Natural killer cell treated with Interleukin-12 subunit alpha and Interleukin-12 subunit beta and Interleukin-15 and Interleukin-18, amount 100 ng/mL, for 72 hours (primary cell): Measurements from ENCODE around the gene PDE11A. TPM values are rescaled to one million over a fixed set of nuclear protein-coding genes. Genes with fewer than 3 reads are reported as not detected.

Experiments
- ATAC-seq, 2 donors: fragments of 150-1000 bp; cut with Tn5 transposase in 1 of 2; sonication (Bioruptor Pico), chemical (Tn5 transposase) in 1 of 2; 2 replicates each; pipeline ENCODE4 v1.10.0; 2021
- DNase-seq: peaks from one replicate; pipeline ENCODE4 v3.0.0; 2022; ENCODE audit warnings: low spot score
- H3K27ac Mint-ChIP-seq, 2 donors: 1 replicate in 1 of 2; 2 replicates in 1 of 2; pipeline ENCODE4 v1.8.0; 2022; ENCODE audit warnings: mixed read lengths in 2 of 2, mild to moderate bottlenecking in 1 of 2, moderate library complexity in 1 of 2
- H3K27me3 Mint-ChIP-seq, 2 donors: 1 replicate in 1 of 2; 2 replicates in 1 of 2; pipeline ENCODE4 v1.8.0; 2022; ENCODE audit warnings: mixed read lengths in 2 of 2
- H3K36me3 Mint-ChIP-seq: one replicate; pipeline ENCODE4 v1.8.0; 2022; ENCODE audit warnings: mixed read lengths
- H3K4me1 Mint-ChIP-seq, 2 donors: 1 replicate in 1 of 2; 2 replicates in 1 of 2; pipeline ENCODE4 v1.8.0; 2022; ENCODE audit warnings: low read depth in 2 of 2, mixed read lengths in 2 of 2, mild to moderate bottlenecking in 1 of 2
- H3K4me3 Mint-ChIP-seq: one replicate; pipeline ENCODE4 v1.8.0; 2022; ENCODE audit warnings: mixed read lengths
- H3K9me3 Mint-ChIP-seq: 2 replicates; pipeline ENCODE4 v1.8.0; 2022; ENCODE audit warnings: mixed read lengths
- total RNA-seq, 2 donors: library from RNA; stranded (reverse); gene quantifications; one replicate each; pipeline ENCODE4 v1.2.3, GENCODE V29; 2022

PDE11A gene
- total RNA-seq, 2 donors from 2014 or later: not detected

DNA sequence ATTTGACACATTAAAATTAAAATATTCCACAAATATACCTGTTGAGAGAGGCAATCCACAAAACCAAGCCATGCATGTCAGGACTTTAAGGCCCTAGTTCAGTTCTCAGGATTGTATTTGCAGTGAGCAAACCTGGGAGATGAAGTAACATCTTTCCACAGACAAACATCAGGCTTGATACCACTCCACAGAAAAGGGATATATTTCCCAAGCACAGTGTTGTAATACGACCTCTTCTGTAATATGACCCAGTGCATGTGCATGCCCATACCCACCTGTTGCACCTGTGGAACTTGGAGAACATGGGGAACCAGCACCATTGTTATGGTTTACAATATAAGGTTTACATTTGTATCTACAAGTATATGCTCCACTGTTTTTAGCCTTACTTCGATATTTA is 184.0 kb downstream of the PDE11A start:
- Mint-ChIP-seq H3K4me3 (no peak overlapping the region), H3K36me3 (no peaks in the 10 kb centered on the region), H3K27ac (no peak overlapping the region), H3K9me3 (no peaks in the 10 kb centered on the region), H3K27me3 (peaks cover 21 to 23% of the 10 kb centered on the region in 2 donors), H3K4me1 (no peaks in the 10 kb centered on the region)
- ATAC-seq (no peak), DNase-seq (no peak)

DNA sequence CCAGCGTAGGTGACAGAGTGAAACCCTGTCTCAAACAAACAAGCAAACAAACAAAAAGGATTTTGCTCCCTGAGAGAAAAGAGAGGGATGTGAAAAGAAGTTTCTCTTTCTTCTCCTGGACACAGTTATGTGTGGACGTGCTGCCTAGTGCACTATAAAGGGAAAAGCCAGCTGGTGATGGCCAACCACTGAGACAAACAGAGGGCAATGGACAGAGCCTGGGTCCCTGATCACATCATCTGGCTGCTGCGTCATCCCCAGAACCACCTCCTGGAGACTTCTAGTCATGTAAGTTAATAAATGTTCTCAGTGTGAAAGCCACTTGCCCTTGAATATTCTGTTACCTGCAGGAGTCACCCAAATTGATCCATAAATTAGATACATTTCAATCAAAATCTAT is 184.9 kb downstream of the PDE11A start:
- Mint-ChIP-seq H3K27me3 (peaks cover 16 to 23% of the 10 kb centered on the region in 2 donors), H3K4me3 (no peak overlapping the region), H3K27ac (no peak overlapping the region), H3K4me1 (no peaks in the 10 kb centered on the region), H3K36me3 (no peaks in the 10 kb centered on the region), H3K9me3 (no peaks in the 10 kb centered on the region)
- ATAC-seq (no peak), DNase-seq (no peak)

DNA sequence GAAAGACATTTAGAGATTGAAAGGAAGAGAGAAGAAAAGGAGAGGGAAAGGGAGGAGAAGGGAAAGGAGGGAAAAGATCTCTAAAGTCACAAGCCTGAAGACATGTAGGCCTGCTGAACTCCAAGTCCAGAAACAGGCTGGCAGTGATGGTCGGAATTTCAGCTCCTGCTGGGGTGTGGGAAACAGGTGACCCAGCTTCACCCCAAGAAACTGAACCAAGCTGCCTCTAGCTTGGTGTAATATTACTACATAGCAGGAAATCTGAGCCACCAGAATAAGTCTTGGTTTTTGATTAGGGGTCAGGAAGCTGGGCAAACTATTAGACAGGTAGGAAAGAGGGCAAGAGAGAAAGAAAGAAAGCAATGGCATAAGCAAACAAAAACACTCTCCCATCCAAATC is 185.8 kb downstream of the PDE11A start:
- no peak for DNase-seq
- Mint-ChIP-seq H3K27me3 (peaks cover 15 to 23% of the 10 kb centered on the region in 2 donors), H3K4me1 (no peaks in the 10 kb centered on the region), H3K9me3 (no peaks in the 10 kb centered on the region), H3K36me3 (no peaks in the 10 kb centered on the region), H3K27ac (no peak overlapping the region), H3K4me3 (no peak overlapping the region)
- ATAC-seq: no peak

DNA sequence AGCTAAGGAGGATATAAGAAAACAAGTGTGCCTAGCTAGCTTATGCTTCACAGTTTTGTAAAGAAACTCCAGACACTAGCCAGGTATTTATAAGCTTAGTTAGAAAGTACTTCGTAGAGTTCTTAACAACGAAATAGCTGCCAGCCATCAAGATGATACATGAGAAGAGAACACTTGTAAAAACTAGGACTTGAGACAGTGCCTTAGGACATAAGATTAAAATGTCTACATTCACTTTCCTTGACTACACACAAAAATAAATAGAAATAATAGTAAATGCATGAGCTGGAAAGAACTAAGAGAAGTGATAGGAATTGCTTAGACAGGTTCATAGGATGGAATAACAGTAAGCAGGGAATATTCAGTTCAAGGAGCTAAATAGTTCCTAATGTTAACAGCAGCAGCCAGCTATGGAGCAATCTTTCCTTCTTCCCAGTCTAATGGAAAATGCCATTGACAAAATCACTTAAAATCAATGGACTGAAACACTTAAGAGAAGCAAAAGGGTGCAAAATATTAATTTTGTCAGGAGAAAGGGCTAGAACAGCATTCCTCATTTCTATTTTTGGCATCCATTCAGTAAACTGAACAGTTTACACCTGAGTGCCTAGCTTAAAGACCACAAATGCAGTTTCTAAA is 186.6 kb downstream of the PDE11A start:
- no peaks in the 10 kb centered on the region for H3K9me3 Mint-ChIP-seq
- H3K4me3 Mint-ChIP-seq: no peak overlapping the region
- H3K4me1 Mint-ChIP-seq: no peaks in the 10 kb centered on the region
- H3K27ac Mint-ChIP-seq: no peak overlapping the region
- no peaks in the 10 kb centered on the region for H3K36me3 Mint-ChIP-seq
- DNase-seq (no peak), ATAC-seq (no peak)
- H3K27me3 Mint-ChIP-seq: peaks cover 15 to 23% of the 10 kb centered on the region in 2 donors

DNA sequence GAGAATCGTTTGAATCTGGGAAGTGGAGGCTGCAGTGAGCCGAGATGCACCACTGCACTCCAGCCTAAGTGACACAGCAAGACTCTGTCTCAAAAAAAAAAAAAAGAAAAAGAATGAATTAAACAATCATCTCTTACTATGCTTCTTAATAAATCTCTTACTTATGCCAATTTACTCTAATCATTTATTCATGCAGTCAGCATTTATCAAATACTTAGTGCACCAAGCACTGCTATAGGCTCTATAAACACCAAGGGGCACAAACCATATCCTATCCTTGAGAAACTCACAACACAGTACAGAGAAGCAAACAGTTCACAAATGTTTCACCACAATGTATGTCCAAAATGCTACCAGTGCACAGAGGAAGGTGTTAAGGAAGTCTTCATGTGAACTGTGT is 189.4 kb downstream of the PDE11A start:
- Mint-ChIP-seq H3K9me3 (no peaks in the 10 kb centered on the region), H3K4me1 (no peaks in the 10 kb centered on the region), H3K27me3 (peaks cover 21 to 23% of the 10 kb centered on the region in 2 donors), H3K36me3 (no peaks in the 10 kb centered on the region), H3K4me3 (no peak overlapping the region), H3K27ac (no peak overlapping the region)
- no peak for ATAC-seq
- DNase-seq: no peak

DNA sequence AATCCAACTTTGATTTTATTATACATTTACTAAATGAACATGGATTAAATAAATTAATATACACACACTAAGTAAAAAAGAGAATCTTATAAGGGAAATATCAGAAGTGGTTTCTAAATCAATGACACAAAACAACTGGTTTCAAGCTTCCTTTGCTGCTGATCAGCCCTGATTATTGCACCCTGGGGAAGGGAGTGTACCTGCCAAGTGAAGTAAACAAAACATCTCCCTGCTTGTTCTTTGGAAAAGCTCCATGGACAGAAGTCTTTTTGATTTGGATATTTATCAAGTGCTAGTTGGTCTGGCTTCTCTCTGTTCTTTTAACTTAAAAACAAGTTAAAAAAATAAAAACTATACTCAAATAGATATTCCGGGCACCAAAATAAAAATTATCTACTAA is 190.1 kb downstream of the PDE11A start:
- Mint-ChIP-seq H3K4me1 (no peaks in the 10 kb centered on the region), H3K36me3 (no peaks in the 10 kb centered on the region), H3K4me3 (no peak overlapping the region), H3K27ac (no peak overlapping the region), H3K27me3 (peaks cover 21 to 23% of the 10 kb centered on the region in 2 donors), H3K9me3 (no peaks in the 10 kb centered on the region)
- DNase-seq: no peak
- ATAC-seq: no peak

DNA sequence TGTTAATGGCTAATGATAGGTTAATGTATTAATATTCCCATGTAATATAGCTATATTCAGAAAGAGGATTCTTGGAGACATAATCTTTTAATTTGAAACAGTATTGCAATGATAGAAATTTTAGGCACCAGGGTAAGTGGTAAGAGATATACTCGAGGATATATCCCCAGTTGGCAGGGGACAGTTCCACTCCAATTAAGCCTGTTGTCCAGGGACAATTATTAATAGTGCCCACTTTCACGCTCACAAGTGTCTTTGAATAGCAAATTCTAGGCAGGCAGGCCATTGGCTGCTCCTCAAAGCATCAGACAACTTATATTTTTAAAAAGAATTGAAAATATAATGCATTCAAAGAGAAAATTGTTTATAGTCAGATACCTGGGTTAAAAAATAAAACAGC is 190.7 kb downstream of the PDE11A start:
- H3K27ac Mint-ChIP-seq: no peak overlapping the region
- H3K27me3 Mint-ChIP-seq: peaks cover 19 to 20% of the 10 kb centered on the region in 2 donors
- no peak overlapping the region for H3K4me3 Mint-ChIP-seq
- ATAC-seq: no peak
- no peaks in the 10 kb centered on the region for H3K9me3 Mint-ChIP-seq
- H3K4me1 Mint-ChIP-seq: no peaks in the 10 kb centered on the region
- DNase-seq: no peak
- H3K36me3 Mint-ChIP-seq: no peaks in the 10 kb centered on the region

DNA sequence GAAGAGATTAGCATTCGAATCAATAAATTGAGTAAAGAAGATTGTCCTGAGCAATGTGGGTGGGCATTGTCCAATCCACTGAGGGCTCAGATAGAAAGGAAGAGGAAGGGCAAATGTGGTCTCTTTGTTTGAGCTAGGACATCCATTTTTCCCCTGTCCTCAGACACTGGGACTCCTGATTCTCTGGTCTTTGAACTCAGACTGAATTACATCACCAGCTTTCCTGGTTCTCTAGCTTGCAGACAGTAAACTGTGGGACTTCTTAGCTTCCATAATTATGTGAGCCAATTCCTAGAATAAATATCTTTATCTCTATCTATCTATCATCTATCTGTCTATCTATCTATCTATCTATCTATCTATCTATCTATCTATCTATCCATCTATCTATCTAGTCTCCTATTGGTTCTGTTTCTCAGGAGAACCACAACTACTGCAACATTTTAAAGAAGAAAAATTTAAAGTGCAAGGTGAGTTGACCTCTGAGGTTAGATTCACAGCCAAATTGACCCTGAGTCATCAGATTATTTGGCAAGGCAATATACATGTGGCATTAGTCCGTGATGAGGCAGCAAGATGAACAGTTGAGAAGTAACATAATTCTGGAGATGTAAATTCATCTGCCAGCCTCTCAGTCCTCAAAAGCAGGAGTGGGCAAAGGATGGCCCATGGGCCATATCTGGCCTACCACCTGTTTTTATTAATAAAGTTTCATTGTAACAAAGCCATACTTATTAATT is 191.4 kb downstream of the PDE11A start:
- no peaks in the 10 kb centered on the region for H3K9me3 Mint-ChIP-seq
- H3K27me3 Mint-ChIP-seq: peaks cover 15 to 17% of the 10 kb centered on the region in 2 donors
- H3K36me3 Mint-ChIP-seq: no peaks in the 10 kb centered on the region
- H3K27ac Mint-ChIP-seq: no peak overlapping the region
- ATAC-seq: no peak
- H3K4me3 Mint-ChIP-seq: no peak overlapping the region
- DNase-seq: no peak
- no peaks in the 10 kb centered on the region for H3K4me1 Mint-ChIP-seq

DNA sequence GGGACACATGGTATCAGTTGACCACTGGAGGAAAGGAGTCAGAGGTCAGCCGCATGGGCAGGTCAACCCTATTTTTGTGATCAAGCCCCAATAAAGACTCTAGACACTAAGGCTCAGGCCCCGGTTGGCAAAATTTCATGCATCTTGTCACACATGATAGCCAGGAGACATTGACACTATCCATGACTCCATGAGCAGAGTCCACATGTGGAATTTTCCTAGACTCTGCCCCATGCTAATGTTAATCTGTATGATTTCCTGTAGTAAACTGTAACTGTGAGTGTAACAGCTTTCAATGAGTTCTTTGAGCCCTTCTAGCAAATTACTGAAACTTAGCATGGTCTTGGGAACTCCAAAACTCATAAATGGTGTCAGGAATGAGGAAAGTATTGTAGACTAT is 192.3 kb downstream of the PDE11A start:
- Mint-ChIP-seq H3K36me3 (no peaks in the 10 kb centered on the region), H3K27ac (no peak overlapping the region), H3K27me3 (peaks cover 15% of the 10 kb centered on the region in 2 donors)

DNA sequence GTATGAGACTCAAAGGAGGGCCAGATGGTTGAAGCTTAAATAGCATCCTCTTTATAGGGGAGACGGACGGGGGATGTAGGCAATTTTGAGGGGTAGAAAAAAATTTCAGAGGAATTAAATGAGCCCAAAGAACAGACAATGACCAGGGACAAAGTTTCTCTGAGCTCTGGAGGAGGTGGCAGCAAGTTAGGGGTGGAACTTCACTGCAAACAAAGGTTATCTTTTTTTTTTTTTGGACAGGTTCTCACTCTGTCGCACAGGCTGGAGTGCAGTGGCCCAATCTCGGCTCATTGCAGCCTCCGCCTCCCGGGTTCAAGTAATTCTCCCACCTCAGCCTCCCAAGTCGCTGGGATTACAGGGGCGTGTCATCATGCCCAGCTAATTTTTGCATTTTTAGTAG is 195.6 kb downstream of the PDE11A start:
- H3K4me3 Mint-ChIP-seq: no peak overlapping the region
- H3K36me3 Mint-ChIP-seq: no peaks in the 10 kb centered on the region
- H3K27ac Mint-ChIP-seq: no peak overlapping the region
- no peak for DNase-seq
- H3K27me3 Mint-ChIP-seq: peaks cover 2 to 11% of the 10 kb centered on the region in 2 donors
- ATAC-seq: no peak
- no peaks in the 10 kb centered on the region for H3K9me3 Mint-ChIP-seq
- no peaks in the 10 kb centered on the region for H3K4me1 Mint-ChIP-seq

More for the DNA sequence above, 192.3 kb downstream of the PDE11A start:
- DNase-seq: no peak
- no peak overlapping the region for H3K4me3 Mint-ChIP-seq
- no peaks in the 10 kb centered on the region for H3K4me1 Mint-ChIP-seq
- ATAC-seq: no peak
- H3K9me3 Mint-ChIP-seq: no peaks in the 10 kb centered on the region

DNA sequence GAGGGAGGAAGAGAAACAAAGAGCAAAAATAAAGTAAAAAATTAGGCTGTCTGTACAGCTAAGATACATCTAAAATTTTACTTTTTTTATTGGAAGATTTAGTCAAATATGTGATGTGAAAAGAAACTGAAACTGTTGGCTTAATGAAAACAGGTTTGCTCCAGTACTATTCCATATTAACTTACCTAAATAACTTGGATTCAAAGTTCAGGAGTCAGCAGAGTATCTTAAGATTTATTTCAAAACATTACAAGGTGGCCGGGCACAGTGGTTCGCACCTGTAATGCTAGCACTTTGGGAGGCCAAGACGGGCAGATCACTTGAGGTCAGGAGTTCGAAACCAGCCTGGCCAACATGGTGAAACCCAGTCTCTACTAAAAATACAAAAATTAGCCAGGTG is 197.9 kb downstream of the PDE11A start:
- no peak for ATAC-seq
- no peak overlapping the region for H3K27ac Mint-ChIP-seq
- no peaks in the 10 kb centered on the region for H3K9me3 Mint-ChIP-seq
- no peaks in the 10 kb centered on the region for H3K36me3 Mint-ChIP-seq
- H3K27me3 Mint-ChIP-seq: peaks cover 4 to 7% of the 10 kb centered on the region in 2 donors
- H3K4me1 Mint-ChIP-seq: no peaks in the 10 kb centered on the region
- no peak for DNase-seq
- no peak overlapping the region for H3K4me3 Mint-ChIP-seq

DNA sequence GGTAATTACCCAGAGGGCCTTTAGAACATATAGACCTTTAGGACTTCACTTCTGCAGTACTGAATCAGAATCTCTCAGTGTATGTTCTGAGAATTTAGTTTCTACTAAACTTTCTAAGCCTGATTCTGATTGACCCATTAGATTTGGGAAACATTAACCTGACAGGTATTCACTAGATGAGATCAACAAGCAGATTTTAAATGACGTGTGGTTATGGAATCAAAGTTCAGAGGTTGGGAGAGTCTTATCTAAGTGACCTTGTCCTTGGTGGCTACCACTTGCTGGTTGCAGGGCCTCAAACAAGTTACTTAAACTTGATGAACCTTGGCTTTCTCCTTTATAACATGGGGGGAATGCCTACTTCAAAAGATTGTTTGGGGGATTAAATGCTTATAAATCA is 198.7 kb downstream of the PDE11A start:
- no peaks in the 10 kb centered on the region for H3K9me3 Mint-ChIP-seq
- H3K36me3 Mint-ChIP-seq: no peaks in the 10 kb centered on the region
- ATAC-seq: no peak
- H3K4me3 Mint-ChIP-seq: no peak overlapping the region
- H3K4me1 Mint-ChIP-seq: no peaks in the 10 kb centered on the region
- H3K27me3 Mint-ChIP-seq: peaks cover 4 to 8% of the 10 kb centered on the region in 2 donors
- no peak for DNase-seq
- H3K27ac Mint-ChIP-seq: no peak overlapping the region

DNA sequence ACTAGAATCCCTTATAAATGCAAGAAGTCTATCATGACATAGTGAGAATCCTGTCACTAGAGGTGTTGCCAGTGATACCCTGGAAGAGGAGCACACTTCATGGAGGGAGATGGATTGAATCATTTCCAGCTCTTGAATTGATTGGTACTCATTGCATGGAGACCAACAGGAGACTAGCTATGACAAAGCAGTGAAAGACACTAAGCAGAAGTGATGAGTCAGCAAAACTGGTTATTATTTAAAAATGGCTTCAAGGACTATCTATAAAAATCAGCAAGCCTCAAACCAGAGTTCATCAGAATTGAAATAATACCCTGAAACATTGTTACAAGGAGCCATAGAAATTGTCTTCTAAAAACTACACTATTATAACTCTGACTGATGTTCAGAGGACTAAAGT is 200.3 kb downstream of the PDE11A start:
- ATAC-seq (no peak), DNase-seq (no peak)
- Mint-ChIP-seq H3K9me3 (no peaks in the 10 kb centered on the region), H3K27ac (no peak overlapping the region), H3K4me3 (no peak overlapping the region), H3K27me3 (peaks cover 4 to 14% of the 10 kb centered on the region in 2 donors), H3K36me3 (no peaks in the 10 kb centered on the region), H3K4me1 (no peaks in the 10 kb centered on the region)

DNA sequence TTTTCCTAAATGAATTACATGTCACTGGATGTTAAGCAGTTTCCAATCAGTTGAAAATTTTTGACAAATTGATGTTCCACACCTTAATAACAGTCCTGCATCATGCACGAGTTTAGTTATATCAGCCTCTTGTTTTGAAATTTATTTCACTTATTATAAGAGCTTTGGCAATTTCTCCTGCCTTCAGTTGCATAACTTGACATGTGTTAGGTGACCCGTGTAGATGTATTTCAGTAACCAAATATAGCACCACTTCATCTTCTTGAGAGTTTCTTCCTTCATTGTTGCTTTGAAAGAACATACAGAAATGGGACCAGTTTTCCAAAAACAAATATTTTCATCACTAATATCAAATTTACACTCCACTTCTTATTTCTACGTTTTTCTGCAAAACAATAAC is 202.7 kb downstream of the PDE11A start:
- Mint-ChIP-seq H3K27me3 (peaks cover 4 to 14% of the 10 kb centered on the region in 2 donors), H3K9me3 (no peaks in the 10 kb centered on the region), H3K4me1 (no peaks in the 10 kb centered on the region), H3K4me3 (no peak overlapping the region), H3K36me3 (no peaks in the 10 kb centered on the region), H3K27ac (no peak overlapping the region)
- DNase-seq: no peak
- ATAC-seq: no peak
